ENCODE data around the gene SLC17A7.

DNA sequence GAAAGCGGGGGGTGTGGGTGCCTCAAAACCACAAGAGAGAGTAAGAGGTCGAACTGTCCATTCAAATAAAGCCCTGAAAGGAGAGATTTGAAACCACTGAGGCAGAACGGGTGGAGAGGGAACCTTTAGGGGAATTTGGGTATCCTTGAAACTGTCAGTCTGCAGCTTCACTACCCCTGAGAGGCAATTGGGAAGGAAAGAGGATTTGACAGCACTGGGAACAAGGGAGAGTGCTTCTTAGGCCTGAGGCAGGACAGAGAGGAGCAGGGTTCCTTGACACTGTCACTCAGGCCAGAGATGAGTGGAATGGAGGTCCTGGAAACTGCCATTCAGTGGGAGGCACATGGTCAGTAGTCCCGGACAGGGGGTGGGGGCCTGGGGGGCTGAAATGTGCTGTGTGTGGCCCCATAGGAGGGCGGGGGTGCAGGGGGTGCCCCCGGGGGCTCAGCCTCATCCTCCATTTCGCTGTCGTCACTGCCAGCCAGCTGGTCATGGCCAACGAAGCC is 11.1 kb downstream of the SLC17A7 start:
- TF ChIP-seq POLR2AphosphoS5 (IDR thresholded peaks at IDR 0.05) (no peak), EP300 (IDR thresholded peaks at IDR 0.05) (no peak), POLR2A (IDR thresholded peaks at IDR 0.05) (no peak)
- TF ChIP-seq, protein P1, sequence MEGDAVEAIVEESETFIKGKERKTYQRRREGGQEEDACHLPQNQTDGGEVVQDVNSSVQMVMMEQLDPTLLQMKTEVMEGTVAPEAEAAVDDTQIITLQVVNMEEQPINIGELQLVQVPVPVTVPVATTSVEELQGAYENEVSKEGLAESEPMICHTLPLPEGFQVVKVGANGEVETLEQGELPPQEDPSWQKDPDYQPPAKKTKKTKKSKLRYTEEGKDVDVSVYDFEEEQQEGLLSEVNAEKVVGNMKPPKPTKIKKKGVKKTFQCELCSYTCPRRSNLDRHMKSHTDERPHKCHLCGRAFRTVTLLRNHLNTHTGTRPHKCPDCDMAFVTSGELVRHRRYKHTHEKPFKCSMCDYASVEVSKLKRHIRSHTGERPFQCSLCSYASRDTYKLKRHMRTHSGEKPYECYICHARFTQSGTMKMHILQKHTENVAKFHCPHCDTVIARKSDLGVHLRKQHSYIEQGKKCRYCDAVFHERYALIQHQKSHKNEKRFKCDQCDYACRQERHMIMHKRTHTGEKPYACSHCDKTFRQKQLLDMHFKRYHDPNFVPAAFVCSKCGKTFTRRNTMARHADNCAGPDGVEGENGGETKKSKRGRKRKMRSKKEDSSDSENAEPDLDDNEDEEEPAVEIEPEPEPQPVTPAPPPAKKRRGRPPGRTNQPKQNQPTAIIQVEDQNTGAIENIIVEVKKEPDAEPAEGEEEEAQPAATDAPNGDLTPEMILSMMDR (IDR thresholded peaks at IDR 0.05) = no peak

Measured in suprapubic skin (tissue), 4 donors.